Measurements from ENCODE around the gene ABCD1. TPM values are rescaled to one million over a fixed set of nuclear protein-coding genes. Genes with fewer than 3 reads are reported as not detected.

ABCD1 gene
- total and polyA plus RNA-seq, 9 of the 15 experiments (the other 6 are each of a cell fraction or from before 2014, with no cell fraction given): 0.07 to 6.9 (median 2.2) TPM

- BruUV-seq (replicated peaks): no TSS peak
- peaks cover 4% of the 10 kb centered on the region for H3K9me1 ChIP-seq (ENCODE audit: control insufficient read depth, insufficient read depth, low read length)
- FAIRE-seq: no peak
- ChIA-PET POLR2A (no interaction called here), CTCF (ENCODE audit: low intra/inter-chr PET ratio) (no interaction called here)
- no peak overlapping the region for H2AFZ ChIP-seq (ENCODE audit: low read depth, low read length)
- H3K27ac ChIP-seq (ENCODE audit: extremely low read depth, low read depth, low read length): no peak overlapping the region
- peaks cover 37% of the 10 kb centered on the region for H3K79me2 ChIP-seq (ENCODE audit: control insufficient read depth, insufficient read depth, low read length)
- no peak for ATAC-seq
- in situ Hi-C loops (cut with MboI) (no loop called here), intact Hi-C loops (cut with micrococcal nuclease) (no loop called here)
- peaks cover 13% of the 10 kb centered on the region for H4K20me1 ChIP-seq (replicated peaks; ENCODE audit: control insufficient read depth, insufficient read depth, low read length)
- H3K27me3 ChIP-seq (ENCODE audit: control insufficient read depth in 2 of 2, insufficient read depth in 2 of 2, low read length in 2 of 2): no peaks in the 10 kb centered on the region
- H3K9me3 ChIP-seq (replicated peaks; ENCODE audit: control insufficient read depth, insufficient read depth, low read depth, low read length): peaks cover 1% of the 10 kb centered on the region; the same call in 1 of the 2 replicates
- TF ChIP-seq NONO (IDR thresholded peaks at IDR 0.05; ENCODE audit: low read depth in 2 of 2, low read length in 1 of 2): peak in 1 of 2 experiments; percentile 6; a peak in 1 of 4 replicates
- TF ChIP-seq ELK3 (CRISPR knock-in tag; IDR thresholded peaks at IDR 0.05): no peak
- TF ChIP-seq ZNF639 (CRISPR knock-in tag; conservative IDR thresholded peaks at IDR 0.05 in 1 of 2, IDR thresholded peaks at IDR 0.05 in 1 of 2): peak in 1 of 2 experiments; percentile 26; a peak in 1 of 4 replicates
- TF ChIP-seq CHD1 (IDR thresholded peaks at IDR 0.05; ENCODE audit: low read length): peak; percentile 24
- no CpG with 5 or more reads among the region's 69 CpGs for WGBS (ENCODE audit: insufficient coverage, low coverage, missing lambda C conversion rate)
- peaks cover 16 to 69% of the 10 kb centered on the region in 2 experiments; a peak in 4 of 5 replicates for H3K4me1 ChIP-seq (replicated peaks in 1 of 2; ENCODE audit: control insufficient read depth in 2 of 2, insufficient read depth in 2 of 2, low read length in 2 of 2)
- peak overlapping the region in 1 of 2 experiments; percentile 58; a peak in 1 of 4 replicates for H3K9ac ChIP-seq (ENCODE audit: insufficient read depth in 1 of 2, low read depth in 2 of 2, low read length in 2 of 2)
- peak in 1 of 4 experiments; percentile 33 for DNase-seq (ENCODE audit: extremely low read depth in 1 of 4, low spot score in 3 of 4)
- no peak overlapping the region for H3K4me3 ChIP-seq
- no peak overlapping the region for H3K4me2 ChIP-seq (ENCODE audit: insufficient read depth, low read length)
- H3K36me3 ChIP-seq (ENCODE audit: control insufficient read depth, insufficient read depth, low read length): peaks cover 33% of the 10 kb centered on the region; the same call in 1 of the 3 replicates
These were observed 36.6 kb upstream of the ABCD1 start for GRCh38 chrX:153688071-153688470.
